Psoas muscle (tissue), 8 donors: Measurements from ENCODE around the gene GRIN3A. TPM values are rescaled to one million over a fixed set of nuclear protein-coding genes. Genes with fewer than 3 reads are reported as not detected.
A peak's percentile ranks its signal among the peaks of the same experiment; 100 is the strongest.

Experiments used
- ATAC-seq, 4 donors: fragments of 200-7000 bp; cut with Tn5 transposase; one replicate each; pipeline ENCODE4 v1.9.1; 2020; ENCODE audit warnings: moderate library complexity in 3 of 4, mild to moderate bottlenecking in 2 of 4
- DNase-seq, 2 donors: peaks; one replicate each; pipeline ENCODE4 v3.0.0-alpha.2; 2020
- H3K27ac ChIP-seq: fragments of 200-600 bp; one replicate; pipeline ENCODE4 v1.8.0; 2022
- H3K27me3 ChIP-seq, 3 donors: fragments of 200-600 bp in 1 of 3; one replicate each; pipeline versions ENCODE4 v1.6.1 to v1.8.0; 2013 to 2022; ENCODE audit warnings: low read length in 2 of 3, mild to moderate bottlenecking in 2 of 3, moderate library complexity in 1 of 3; ENCODE audit not compliant: insufficient read depth in 3 of 3
- H3K36me3 ChIP-seq, 2 donors: fragments of 200-600 bp in 1 of 2; one replicate each; pipeline versions ENCODE4 v1.6.1 to v1.8.0; 2013 to 2022; ENCODE audit warnings: low read depth in 1 of 2, mild to moderate bottlenecking in 1 of 2, moderate library complexity in 1 of 2; ENCODE audit not compliant: insufficient read depth in 1 of 2
- H3K4me1 ChIP-seq: fragments of 200-600 bp; one replicate; pipeline ENCODE4 v1.8.0; 2022
- H3K4me3 ChIP-seq: fragments of 200-600 bp; one replicate; pipeline ENCODE4 v1.8.0; 2022; ENCODE audit warnings: mild to moderate bottlenecking
- H3K9me3 ChIP-seq: fragments of 200-600 bp; one replicate; pipeline ENCODE4 v1.8.0; 2022
- CTCF ChIP-seq: fragments of 200-600 bp; IDR thresholded peaks from one replicate; pipeline ENCODE4 v1.8.0; 2022; ENCODE audit warnings: antibody characterized with exemption
- WGBS, 3 donors: extraction: QIAGEN DNeasy Blood & Tissue Kit; methylation state at CpG; one replicate each; pipeline versions ENCODE4 v1.1.6 to v1.1.7; 2013; 5-methylcytosine and 5-hydroxymethylcytosine counted together
- intact Hi-C, 2 donors: fragments of 100-400 bp; cut with DNase I; formaldehyde crosslinking; loops; one replicate each; pipeline versions ENCODE4 v1.11.0 to v1.14.2; 2022
- polyA plus RNA-seq, 3 donors: library from polyadenylated mRNA; stranded (reverse); fragments of 200-250 nt; gene quantifications; one replicate each; pipeline ENCODE4 v1.2.3, GENCODE V29; 2013
- total RNA-seq, 4 donors: library from RNA; stranded (reverse); fragmentation: NEBNext Ultra II Directional in 2 of 4; extraction: Animal tissue kit (Norgen Biotek cat#: 25700) in 2 of 4; gene quantifications; one replicate each; pipeline versions ENCODE4 v1.2.1 to v1.2.4, GENCODE V29; 2021 to 2023
- donor health status: healthy with polysubstance abuse.
- donor health status: DM: no; HTN: no; CAD: no; lungs with moderate emphysema.
- donor health status: Bipolar disorder and iron deficiency.
- donor health status: healthy.
- donor health status: DM: yes; HTN: yes; CAD: no.
- donor health status: DM: no; HTN: no; CAD: no.
- donor health status: DM: no; HTN: no; CAD: no.
- donor health status: DM: yes; HTN: yes; CAD: no.

Gene GRIN3A
- total and polyA plus RNA-seq, 7 donors, result 0.01 to 0.04 TPM; not detected in 5

GRCh38 chr9:101708855-101709254, 29.6 kb downstream of the GRIN3A start:
- DNase-seq, result no peak
- Histone ChIP-seq H3K9me3 (no peaks in the 10 kb centered on the region), H3K36me3 (no peaks in the 10 kb centered on the region), H3K4me1 (no peaks in the 10 kb centered on the region), H3K4me3 (no peak overlapping the region), H3K27me3 (peaks cover 0 to 8% (median 0%) of the 10 kb centered on the region in 3 donors), H3K27ac (no peak overlapping the region)
- no peak for TF ChIP-seq CTCF
- ATAC-seq, result no peak
- WGBS, 3 donors, result 92 to 97% (median 96%) methylated on average over 2 of the region's 2 CpGs
- intact Hi-C loops, result no loop called here

- DNase-seq (no peak), ATAC-seq (no peak)
- no peaks in the 10 kb centered on the region for H3K36me3 ChIP-seq
- no peak overlapping the region for H3K27ac ChIP-seq
- peaks cover 0 to 8% (median 0%) of the 10 kb centered on the region in 3 donors for H3K27me3 ChIP-seq
- intact Hi-C loops, result no loop called here
- TF ChIP-seq CTCF, result no peak
- no peak overlapping the region for H3K4me3 ChIP-seq
- no peaks in the 10 kb centered on the region for H3K9me3 ChIP-seq
- WGBS, 3 donors, result 45 to 50% (median 46%) methylated on average over 3 of the region's 3 CpGs
- H3K4me1 ChIP-seq, result no peaks in the 10 kb centered on the region
Measured at GRCh38 chr9:101707721-101708120, 30.7 kb downstream of the GRIN3A start.

- H3K27me3 ChIP-seq, result peaks cover 0 to 8% (median 0%) of the 10 kb centered on the region in 3 donors
- H3K36me3 ChIP-seq, result no peaks in the 10 kb centered on the region
- TF ChIP-seq CTCF, result no peak
- no peak for ATAC-seq
- intact Hi-C loops, result no loop called here
- no peak for DNase-seq
- no peaks in the 10 kb centered on the region for H3K9me3 ChIP-seq
- H3K4me3 ChIP-seq, result no peak overlapping the region
- 74 to 86% (median 82%) methylated on average over 2 of the region's 2 CpGs for WGBS, 3 donors
- H3K4me1 ChIP-seq, result no peaks in the 10 kb centered on the region
- no peak overlapping the region for H3K27ac ChIP-seq
Measured at GRCh38 chr9:101706997-101707396, 31.4 kb downstream of the GRIN3A start.

GRCh38 chr9:101706261-101706798, 32.1 kb downstream of the GRIN3A start:
- no peak overlapping the region for H3K4me3 ChIP-seq
- no peak for TF ChIP-seq CTCF
- intact Hi-C loops, result no loop called here

GRCh38 chr9:101705135-101705661, 33.2 kb downstream of the GRIN3A start:
- no peaks in the 10 kb centered on the region for H3K9me3 ChIP-seq
- peak overlapping the region; percentile 52 for H3K4me3 ChIP-seq
- peak; percentile 13 for TF ChIP-seq CTCF
- H3K27me3 ChIP-seq, result peaks cover 0 to 5% (median 0%) of the 10 kb centered on the region in 3 donors
- H3K36me3 ChIP-seq, result no peaks in the 10 kb centered on the region
- no peak overlapping the region for H3K27ac ChIP-seq
- 6 to 14% (median 7%) methylated on average over 20 to 21 of the region's 21 CpGs for WGBS, 3 donors
- intact Hi-C loops, result no loop called here
- DNase-seq, result peak; percentile 8 to 44
- ATAC-seq, result peak; percentile 51 to 81 (median 66)
- H3K4me1 ChIP-seq, result no peaks in the 10 kb centered on the region

More at GRCh38 chr9:101706261-101706798, 32.1 kb downstream of the GRIN3A start:
- no peaks in the 10 kb centered on the region for H3K9me3 ChIP-seq
- ATAC-seq (no peak), DNase-seq (no peak)
- no peak overlapping the region for H3K27ac ChIP-seq
- no peaks in the 10 kb centered on the region for H3K36me3 ChIP-seq
- H3K4me1 ChIP-seq, result no peaks in the 10 kb centered on the region
- peaks cover 0 to 5% (median 0%) of the 10 kb centered on the region in 3 donors for H3K27me3 ChIP-seq
